ENCODE results near the gene ZNF462. TPM values are rescaled to one million over a fixed set of nuclear protein-coding genes. Genes with fewer than 3 reads are reported as not detected.
A peak's percentile ranks its signal among the peaks of the same experiment; 100 is the strongest.
"Not testable (repeated sequence)": the region's sequence is repeated elsewhere in the genome, so short reads cannot be mapped to it uniquely, and the experiment has no call there.

ZNF462 gene
- total RNA-seq, 1 experiment from 2014 or later: 17.8 TPM

DNA sequence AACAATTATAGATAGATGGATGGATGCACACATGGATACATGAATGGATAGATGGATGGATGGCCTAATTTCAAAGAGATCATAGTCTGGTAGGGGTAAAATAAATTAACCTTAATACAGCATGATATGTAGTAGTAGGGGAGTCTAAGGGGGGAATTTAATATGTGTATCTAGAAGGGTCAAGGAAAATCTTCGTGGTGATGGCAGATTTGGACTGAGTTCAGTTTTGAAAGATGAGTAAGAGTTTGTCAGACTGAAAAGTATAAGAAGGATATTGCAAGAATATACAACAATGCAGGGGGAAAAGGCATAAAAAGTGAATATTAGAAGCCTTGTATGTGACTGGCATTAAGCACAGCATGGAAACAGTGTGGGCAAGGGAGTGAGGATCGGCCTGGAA lies 98.7 kb downstream of the ZNF462 start:
- peak; percentile 42 for DNase-seq (ENCODE audit: low read depth)

DNA sequence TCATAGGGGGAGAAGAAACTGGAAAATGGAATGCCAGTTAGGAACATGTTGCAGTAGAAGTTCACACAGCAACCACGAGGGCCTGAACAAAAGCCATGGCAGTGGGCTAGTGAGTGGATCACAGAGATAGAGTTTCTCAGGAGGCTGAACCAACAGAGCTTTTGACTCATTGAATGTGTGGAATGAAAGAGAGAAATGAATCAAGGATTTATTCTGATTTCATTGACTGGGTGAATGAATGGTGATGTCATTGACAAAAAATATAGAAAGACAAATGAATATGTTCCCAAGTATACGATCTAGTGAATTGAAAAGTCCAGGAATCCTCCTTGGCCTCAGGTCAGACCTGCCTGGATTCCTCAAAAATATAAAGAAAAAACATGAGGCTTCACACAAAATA lies 99.2 kb downstream of the ZNF462 start:
- DNase-seq (ENCODE audit: low read depth): peak; percentile 28

DNA sequence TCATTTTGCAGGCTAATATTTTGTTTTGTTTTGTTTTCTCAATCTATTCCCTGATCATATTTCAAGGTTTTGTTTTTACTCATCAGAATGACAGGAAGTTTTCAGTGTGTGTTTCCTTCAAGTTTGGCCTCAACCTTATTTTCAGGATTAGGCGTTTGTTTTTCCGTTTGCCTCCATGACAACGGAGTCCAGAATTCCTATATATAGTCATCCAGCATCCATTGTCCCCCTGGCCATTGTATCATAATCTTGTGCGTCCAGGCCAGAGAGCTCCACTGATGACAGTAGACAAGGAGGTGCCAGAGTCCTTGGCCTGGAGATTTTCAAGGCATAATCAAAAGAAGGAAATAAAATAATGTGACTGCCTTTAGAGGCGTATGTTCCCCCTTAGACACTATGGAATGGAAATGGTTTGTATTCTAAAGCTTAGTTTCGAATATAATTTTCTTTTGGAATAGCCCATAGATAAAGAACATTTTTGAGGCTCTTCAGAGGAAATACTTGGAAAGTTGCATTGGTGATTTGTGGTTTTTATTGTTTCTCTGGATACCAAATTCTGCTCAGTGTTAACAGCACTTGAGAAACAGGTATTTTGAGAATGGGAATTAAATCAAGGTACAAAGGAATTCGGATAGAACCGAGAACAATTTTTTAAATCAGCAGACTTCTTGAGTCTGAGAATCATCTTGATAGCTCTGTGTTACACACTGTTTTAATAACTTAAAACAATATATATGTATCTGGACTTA lies 99.8 kb downstream of the ZNF462 start:
- peak; percentile 69 for DNase-seq (ENCODE audit: low read depth)

DNA sequence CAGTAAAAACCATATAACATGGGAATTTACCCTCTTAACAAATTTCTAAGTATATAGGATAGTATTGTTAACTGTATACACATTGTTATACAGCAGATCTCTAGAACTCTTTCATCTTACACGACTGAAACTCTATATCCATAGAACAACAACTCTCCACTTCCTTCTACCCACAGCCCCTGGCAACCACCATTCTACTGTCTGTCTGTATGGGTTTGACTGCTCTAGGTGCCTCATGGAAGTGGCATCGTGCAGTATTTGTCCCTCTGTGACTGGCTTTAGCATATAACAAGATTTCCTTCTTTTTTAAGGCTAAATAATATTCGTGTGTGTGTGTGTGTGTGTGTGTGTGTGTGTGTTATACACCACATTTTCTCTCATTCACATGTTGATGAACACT lies 100.7 kb downstream of the ZNF462 start:
- no peak for DNase-seq (ENCODE audit: low read depth)

- no peak for DNase-seq (ENCODE audit: low read depth)
Observed at GRCh38 chr9:106964329-106964728, 101.4 kb downstream of the ZNF462 start.

GRCh38 chr9:106964822-106965525 lies 102.0 kb downstream of the ZNF462 start:
- DNase-seq (ENCODE audit: low read depth): no peak

GRCh38 chr9:106966481-106966880 lies 103.5 kb downstream of the ZNF462 start:
- DNase-seq (ENCODE audit: low read depth): no peak

DNA sequence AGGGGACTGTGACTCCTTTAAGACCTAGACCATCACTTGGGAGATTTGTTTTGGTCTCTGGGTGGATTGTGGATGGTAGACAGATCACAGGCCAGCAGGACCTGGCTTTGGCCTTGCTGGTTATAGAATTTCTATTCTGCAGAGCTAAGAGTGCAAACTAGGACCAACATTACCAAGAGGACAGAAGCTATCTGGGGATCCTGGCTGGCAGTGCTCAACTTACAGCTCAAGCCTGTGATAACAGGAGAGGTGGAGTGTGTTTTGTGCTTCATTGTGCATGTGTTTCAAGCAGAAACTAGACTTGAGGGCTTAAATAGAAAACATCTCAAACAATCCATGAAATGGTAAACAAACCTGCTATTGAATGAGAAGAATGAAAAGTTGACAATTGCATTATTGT lies 106.7 kb downstream of the ZNF462 start:
- no peak for DNase-seq (ENCODE audit: low read depth)

GRCh38 chr9:106970219-106970975 lies 107.4 kb downstream of the ZNF462 start:
- DNase-seq (ENCODE audit: low read depth): no peak

DNA sequence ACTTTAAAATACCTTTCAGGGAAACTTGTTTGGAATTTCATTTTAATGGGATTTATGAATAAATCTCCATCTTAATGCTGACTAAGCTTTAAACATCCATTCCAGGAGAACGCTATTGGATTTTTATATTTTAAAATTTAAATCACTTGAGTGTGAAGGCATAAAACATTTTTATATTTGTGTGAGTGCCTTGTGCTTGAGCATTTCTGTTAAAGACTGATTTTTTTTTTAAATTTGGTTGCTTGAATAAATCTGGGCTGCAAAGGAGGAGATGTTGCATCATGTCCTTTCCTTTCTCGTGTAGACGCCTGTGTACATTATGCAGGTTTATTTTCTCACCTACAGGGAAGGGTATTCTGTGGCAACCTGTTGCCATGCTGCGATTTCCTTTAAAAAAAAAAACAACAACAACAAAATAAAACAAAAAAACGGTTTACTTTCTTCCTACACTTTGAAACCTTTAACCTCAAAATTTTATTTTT lies 108.1 kb downstream of the ZNF462 start:
- no peak for DNase-seq (ENCODE audit: low read depth)

DNA sequence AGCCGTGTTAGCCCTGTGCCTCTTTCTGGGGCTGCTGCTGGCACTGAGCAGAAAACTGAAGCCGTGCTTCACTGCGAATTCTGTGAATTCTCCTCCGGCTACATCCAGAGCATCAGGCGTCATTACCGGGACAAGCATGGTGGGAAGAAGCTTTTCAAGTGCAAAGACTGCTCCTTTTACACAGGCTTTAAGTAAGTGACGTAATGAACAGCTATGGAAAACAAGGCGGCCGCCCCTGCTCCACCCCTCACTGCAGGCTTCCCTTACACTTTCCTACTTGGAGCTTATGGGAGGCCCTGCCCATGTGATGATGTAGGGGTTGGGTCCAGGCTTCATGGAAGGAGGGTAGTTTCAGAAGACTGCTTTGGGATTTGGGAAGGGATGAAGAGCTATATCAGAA lies 109.1 kb downstream of the ZNF462 start:
- DNase-seq (ENCODE audit: low read depth): no peak

GRCh38 chr9:106974341-106974740 lies 111.4 kb downstream of the ZNF462 start:
- no peak for DNase-seq (ENCODE audit: low read depth)

- no peak for DNase-seq (ENCODE audit: low read depth)
Observed at GRCh38 chr9:106976772-106977171, 113.8 kb downstream of the ZNF462 start.

DNA sequence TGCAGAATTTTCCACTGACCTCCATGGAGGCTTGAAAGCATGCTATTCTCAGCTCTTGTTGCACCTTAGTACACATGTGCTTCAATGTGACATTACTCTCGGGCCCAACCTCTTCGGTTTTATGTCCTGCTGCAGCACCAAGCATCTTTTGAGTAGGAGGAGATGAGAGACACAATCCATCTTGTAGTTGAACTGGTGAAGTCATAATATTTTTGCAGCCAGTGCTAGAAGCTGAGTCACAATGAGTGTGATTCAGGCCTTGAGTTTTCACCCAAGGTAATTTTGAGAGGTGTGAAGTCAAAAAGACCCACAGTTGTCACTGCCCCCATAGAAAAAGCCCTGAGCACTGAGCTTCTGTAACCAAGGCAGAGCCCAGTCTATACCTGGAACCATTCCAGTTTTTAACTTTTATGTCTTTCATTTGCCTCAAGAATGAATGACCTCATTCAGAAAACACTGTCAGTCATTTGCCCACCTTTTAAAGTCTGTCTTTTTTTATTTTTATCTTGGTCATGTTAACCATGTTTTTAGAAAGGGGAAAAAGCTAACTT lies 117.7 kb downstream of the ZNF462 start:
- peak; percentile 44 for DNase-seq (ENCODE audit: low read depth)

DNA sequence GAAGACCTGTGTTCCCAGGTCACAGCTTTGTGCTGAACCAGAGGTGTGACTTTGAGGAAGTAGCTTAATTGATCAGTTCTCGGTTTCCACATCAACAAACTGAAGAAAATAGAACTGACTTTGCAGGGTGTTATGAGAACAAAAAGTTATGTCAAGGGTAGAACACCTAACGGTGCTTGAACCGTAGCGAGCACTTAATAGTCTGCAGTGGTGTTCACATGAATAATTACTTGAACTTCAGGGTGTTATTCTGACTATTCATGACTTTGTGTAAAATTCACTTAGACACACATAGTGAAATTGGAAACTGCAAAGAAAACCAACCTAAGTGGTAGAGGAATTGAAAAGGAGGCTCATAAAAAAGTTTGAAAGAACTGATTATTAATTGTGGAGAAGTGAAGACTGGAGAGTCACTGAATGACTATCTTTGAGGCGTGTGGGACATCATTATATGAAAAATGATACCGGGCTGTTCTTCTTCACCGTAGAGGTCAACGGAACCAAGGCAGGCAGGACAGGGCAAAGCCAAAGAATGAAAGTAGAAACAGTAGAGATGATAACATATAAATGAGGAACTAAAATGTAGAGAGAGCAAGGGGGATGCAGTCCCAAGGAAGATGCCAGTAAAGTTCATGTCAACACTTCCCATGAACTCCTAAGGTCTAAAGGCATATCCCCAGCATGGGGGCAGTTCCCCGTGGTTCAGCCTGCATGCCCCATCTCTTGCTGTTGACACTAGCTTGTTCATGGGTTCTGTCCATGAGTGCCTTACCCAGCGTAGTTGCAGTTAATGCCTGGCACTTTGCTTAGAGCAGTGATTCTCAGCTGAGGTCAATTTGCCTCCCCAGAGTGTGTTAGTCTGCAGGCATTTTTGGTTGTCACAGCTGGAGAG lies 118.7 kb downstream of the ZNF462 start:
- DNase-seq (ENCODE audit: low read depth): no peak

GRCh38 chr9:106982636-106983035 lies 119.7 kb downstream of the ZNF462 start:
- no peak for DNase-seq (ENCODE audit: low read depth)

DNA sequence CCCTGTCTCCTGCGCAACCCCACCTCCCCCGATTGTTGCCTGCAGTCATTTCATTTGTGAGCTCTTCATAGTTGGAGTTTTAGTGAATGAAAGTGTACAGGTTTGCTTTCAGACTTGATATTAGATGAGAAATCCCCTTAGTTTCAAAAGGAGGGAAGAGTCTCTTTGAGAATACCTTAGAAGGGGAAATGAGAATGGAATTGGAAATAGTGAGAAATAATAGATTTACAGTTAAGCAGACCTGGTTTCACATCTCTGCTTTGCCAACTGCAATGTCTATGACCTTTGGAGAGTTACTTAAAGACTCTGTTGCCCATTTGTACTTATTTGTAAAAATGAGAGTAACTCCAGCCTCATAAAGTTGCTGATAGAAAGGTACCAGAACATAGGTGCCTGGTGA lies 120.4 kb downstream of the ZNF462 start:
- no peak for DNase-seq (ENCODE audit: low read depth)

- not testable (repeated sequence) for DNase-seq (ENCODE audit: low read depth)
Observed at GRCh38 chr9:106989904-106990303, 126.9 kb downstream of the ZNF462 start.

GRCh38 chr9:106992186-106992585 lies 129.2 kb downstream of the ZNF462 start:
- no peak for DNase-seq (ENCODE audit: low read depth)

DNA sequence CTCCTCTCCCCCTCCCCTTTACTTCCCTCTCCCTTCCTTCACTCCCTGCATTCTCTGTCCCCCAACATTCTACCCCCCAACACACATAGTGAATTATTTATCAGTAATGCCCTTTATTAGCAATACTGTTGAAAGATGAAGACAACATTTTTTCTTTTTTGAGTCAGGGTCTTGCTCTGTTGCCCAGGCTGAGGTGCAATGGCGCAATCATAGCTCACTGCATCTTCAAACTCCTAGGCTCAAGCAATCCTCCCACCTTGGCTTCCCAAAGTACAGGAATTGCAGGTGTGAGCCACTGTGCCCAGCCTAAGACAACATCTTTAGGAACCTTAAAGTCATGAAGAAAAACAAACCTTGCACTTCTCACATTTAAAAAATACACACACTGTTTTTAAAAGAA lies 130.6 kb downstream of the ZNF462 start:
- no peak for DNase-seq (ENCODE audit: low read depth)

DNA sequence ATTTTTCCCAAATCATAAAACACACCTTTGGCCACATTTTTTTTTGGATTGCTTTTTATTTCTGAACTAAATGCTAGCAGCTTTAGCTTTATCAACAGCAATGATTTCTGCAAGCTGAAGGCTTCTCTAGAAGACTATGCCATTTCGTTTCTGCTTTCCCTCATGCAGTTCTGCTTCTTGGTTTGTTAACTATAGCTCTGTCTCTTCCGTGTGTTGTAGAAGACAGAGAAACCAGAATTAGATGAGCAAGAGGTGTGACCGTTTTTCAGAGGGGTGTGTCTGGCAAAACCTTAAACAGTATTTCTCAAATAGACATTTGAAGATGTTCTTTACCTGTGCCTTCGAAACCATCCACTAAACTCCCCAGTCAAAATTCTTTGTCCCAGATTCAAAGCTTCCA lies 131.5 kb downstream of the ZNF462 start:
- no peak for DNase-seq (ENCODE audit: low read depth)
